SK-N-SH treated with all-trans-retinoic acid at 6 μM for 48 hours (cell line): ENCODE results near the gene ITCH.

Experiments used
- CREB5 ChIP-seq: fragments of 250-450 bp; sonication (Bioruptor Pico); IDR thresholded peaks from 2 replicates; pipeline ENCODE4 v1.5.1; 2020; ENCODE audit warnings: low read depth, mild to moderate bottlenecking, moderate library complexity
- GLIS3 ChIP-seq: fragments of 250-450 bp; sonication (Bioruptor Pico); IDR thresholded peaks from 2 replicates; pipeline ENCODE4 v1.5.0; 2020; ENCODE audit warnings: mild to moderate bottlenecking, moderate library complexity
- ISL1 ChIP-seq: fragments of 250-450 bp; sonication (Bioruptor Pico); IDR thresholded peaks from 2 replicates; pipeline ENCODE4 v2.1.2; 2022; ENCODE audit warnings: mild to moderate bottlenecking, moderate library complexity
- PATZ1 ChIP-seq: fragments of 250-450 bp; sonication (Bioruptor Pico); IDR thresholded peaks from 2 replicates; pipeline ENCODE4 v1.8.0; 2020; ENCODE audit warnings: mild to moderate bottlenecking, moderate library complexity, borderline replicate concordance
- POU6F1 ChIP-seq: fragments of 250-450 bp; sonication (Bioruptor Pico); IDR thresholded peaks from 2 replicates; pipeline ENCODE4 v1.8.0; 2021; ENCODE audit warnings: low read depth, mild to moderate bottlenecking, moderate library complexity, borderline replicate concordance

- no peak for TF ChIP-seq GLIS3 (CRISPR knock-in tag)
- TF ChIP-seq CREB5 (CRISPR knock-in tag) = no peak
- TF ChIP-seq PATZ1 (CRISPR knock-in tag) = no peak
- TF ChIP-seq POU6F1 (CRISPR knock-in tag) = no peak
- TF ChIP-seq ISL1 = no peak
These were observed 163.9 kb downstream of the ITCH start for GRCh38 chr20:34527016-34527415.
